Caco-2 (cell line): ENCODE data around the gene WNT16. TPM values are rescaled to one million over a fixed set of nuclear protein-coding genes. Genes with fewer than 3 reads are reported as not detected.

Source experiments
- BruUV-seq: library from RNA; stranded (reverse); fragments of 400-500 nt; replicated peaks from 2 replicates; lab custom pipeline; 2021; lab: Mats Ljungman, UMichigan
- CTCF ChIA-PET: fragments of 300-600 bp; sonication (Branson Sonifier 250); formaldehyde crosslinking; loops from one replicate; lab custom pipeline; 2022; ENCODE audit warnings: antibody characterized with exemption; lab: Charles Lee
- POLR2A ChIA-PET: fragments of 300-600 bp; sonication (Branson Sonifier 250); formaldehyde crosslinking; loops from one replicate; lab custom pipeline; 2022; ENCODE audit warnings: antibody characterized with exemption; lab: Charles Lee
- DNase-seq, 2 experiments: peaks; one replicate each; pipeline versions ENCODE4 v3.0.0 to v3.0.0-alpha.2; 2020 to 2022
- H3K27me3 ChIP-seq: replicated peaks from 2 replicates; pipeline ENCODE4 v1.6.0; 2011; ENCODE audit warnings: low read length; ENCODE audit not compliant: control insufficient read depth, insufficient read depth
- H3K36me3 ChIP-seq: 2 replicates; pipeline ENCODE4 v1.5.1; 2011; ENCODE audit warnings: low read length; ENCODE audit not compliant: control insufficient read depth, insufficient read depth
- H3K4me1 ChIP-seq: fragments of 250-450 bp; sonication (Bioruptor Pico); 2 replicates; pipeline ENCODE4 v1.5.1; 2020; ENCODE audit warnings: mild to moderate bottlenecking
- H3K4me3 ChIP-seq: 2 replicates; pipeline ENCODE4 v1.5.1; 2011; ENCODE audit warnings: low read depth, mild to moderate bottlenecking, control low read depth, low read length
- H3K9me3 ChIP-seq: fragments of 250-450 bp; sonication (Bioruptor Pico); 2 replicates; pipeline ENCODE4 v1.5.1; 2020; ENCODE audit warnings: mild to moderate bottlenecking, moderate library complexity
- H3K27ac Mint-ChIP-seq: one replicate; pipeline ENCODE4 v1.8.0; 2022; ENCODE audit warnings: mixed read lengths; ENCODE audit not compliant: unreplicated experiment
- H3K27me3 Mint-ChIP-seq: one replicate; pipeline ENCODE4 v1.8.0; 2022; ENCODE audit warnings: mixed read lengths; ENCODE audit not compliant: insufficient read depth, unreplicated experiment
- H3K36me3 Mint-ChIP-seq: one replicate; pipeline ENCODE4 v1.8.0; 2022; ENCODE audit warnings: mild to moderate bottlenecking, mixed read lengths; ENCODE audit not compliant: insufficient read depth, unreplicated experiment
- H3K4me1 Mint-ChIP-seq: one replicate; pipeline ENCODE4 v1.8.0; 2022; ENCODE audit warnings: low read depth, mixed read lengths; ENCODE audit not compliant: unreplicated experiment
- H3K4me3 Mint-ChIP-seq: one replicate; pipeline ENCODE4 v1.8.0; 2022; ENCODE audit warnings: mild to moderate bottlenecking, moderate library complexity, mixed read lengths; ENCODE audit not compliant: unreplicated experiment
- H3K9me3 Mint-ChIP-seq: one replicate; pipeline ENCODE4 v1.8.0; 2022; ENCODE audit warnings: mixed read lengths; ENCODE audit not compliant: unreplicated experiment
- intact Hi-C: fragments of 100-400 bp; cut with micrococcal nuclease; formaldehyde crosslinking; loops from one replicate; pipeline ENCODE4 v1.10.0; 2022; ENCODE audit not compliant: unreplicated experiment
- total RNA-seq: library from RNA; stranded (reverse); gene quantifications from 2 replicates; pipeline ENCODE4 v1.2.3, GENCODE V29; 2022
- TF ChIP-seq, protein P1 (sequence below), 2 experiments: fragments of 200-600 bp in 1 of 2; IDR thresholded peaks; 1 replicate in 1 of 2; 2 replicates in 1 of 2; pipeline versions ENCODE4 v1.5.1 to v1.8.0; 2011 to 2022; ENCODE audit warnings: antibody characterized with exemption in 1 of 2, control low read depth in 1 of 2, inconsistent platforms in 1 of 2, low read depth in 1 of 2, low read length in 1 of 2, mild to moderate bottlenecking in 1 of 2, moderate library complexity in 1 of 2; ENCODE audit not compliant: insufficient read depth in 1 of 2, severe bottlenecking in 1 of 2, unreplicated experiment in 1 of 2

Gene WNT16
- total RNA-seq, 1 experiment from 2014 or later, result not detected

DNA sequence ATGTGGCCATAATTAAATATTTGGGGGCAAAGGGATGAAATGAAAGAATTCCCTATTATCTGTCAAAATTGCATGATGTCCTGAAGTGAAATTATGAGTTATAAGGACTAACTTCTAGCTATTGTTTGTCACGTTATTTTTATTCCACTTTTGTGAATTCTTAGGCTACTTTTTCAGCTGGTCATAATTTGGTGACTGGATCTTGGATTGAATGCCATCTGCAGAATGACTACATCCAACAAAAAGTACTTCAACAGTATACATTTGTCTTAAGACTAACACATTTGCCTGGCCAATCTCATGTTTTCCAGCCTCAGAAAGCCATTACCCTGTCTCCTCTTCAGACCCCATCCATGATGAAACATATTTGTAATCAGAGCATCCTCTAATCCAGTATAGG lies 48.1 kb upstream of the WNT16 start:
- POLR2A ChIA-PET, result no interaction called here
- no peaks in the 10 kb centered on the region for H3K4me1 ChIP-seq
- BruUV-seq, result no TSS peak

DNA sequence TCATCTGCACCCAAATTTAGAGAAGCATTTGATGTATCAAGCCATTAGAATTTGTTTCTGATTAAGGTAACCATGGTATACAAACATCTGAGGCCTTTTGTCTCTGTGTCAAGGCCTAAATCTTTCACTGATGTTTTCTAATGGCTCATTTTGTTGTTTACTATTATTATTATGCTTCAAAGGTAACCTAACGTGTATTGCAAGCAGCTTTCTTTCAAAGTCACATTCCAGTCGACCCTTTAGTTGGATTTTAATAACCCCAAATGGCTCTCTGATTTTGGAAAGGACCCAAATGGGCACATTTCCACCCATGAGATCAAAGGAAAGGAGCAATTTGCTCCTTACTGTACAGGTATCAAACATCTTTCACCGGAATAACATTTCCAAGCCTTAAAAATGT lies 46.7 kb upstream of the WNT16 start:
- Mint-ChIP-seq H3K4me1 (no peaks in the 10 kb centered on the region), H3K9me3 (peaks cover 14% of the 10 kb centered on the region), H3K27ac (no peak overlapping the region), H3K27me3 (peaks cover 11% of the 10 kb centered on the region), H3K4me3 (no peak overlapping the region), H3K36me3 (no peaks in the 10 kb centered on the region)
- H3K4me3 ChIP-seq, result no peak overlapping the region
- no peaks in the 10 kb centered on the region for H3K27me3 ChIP-seq
- TF ChIP-seq, protein P1, sequence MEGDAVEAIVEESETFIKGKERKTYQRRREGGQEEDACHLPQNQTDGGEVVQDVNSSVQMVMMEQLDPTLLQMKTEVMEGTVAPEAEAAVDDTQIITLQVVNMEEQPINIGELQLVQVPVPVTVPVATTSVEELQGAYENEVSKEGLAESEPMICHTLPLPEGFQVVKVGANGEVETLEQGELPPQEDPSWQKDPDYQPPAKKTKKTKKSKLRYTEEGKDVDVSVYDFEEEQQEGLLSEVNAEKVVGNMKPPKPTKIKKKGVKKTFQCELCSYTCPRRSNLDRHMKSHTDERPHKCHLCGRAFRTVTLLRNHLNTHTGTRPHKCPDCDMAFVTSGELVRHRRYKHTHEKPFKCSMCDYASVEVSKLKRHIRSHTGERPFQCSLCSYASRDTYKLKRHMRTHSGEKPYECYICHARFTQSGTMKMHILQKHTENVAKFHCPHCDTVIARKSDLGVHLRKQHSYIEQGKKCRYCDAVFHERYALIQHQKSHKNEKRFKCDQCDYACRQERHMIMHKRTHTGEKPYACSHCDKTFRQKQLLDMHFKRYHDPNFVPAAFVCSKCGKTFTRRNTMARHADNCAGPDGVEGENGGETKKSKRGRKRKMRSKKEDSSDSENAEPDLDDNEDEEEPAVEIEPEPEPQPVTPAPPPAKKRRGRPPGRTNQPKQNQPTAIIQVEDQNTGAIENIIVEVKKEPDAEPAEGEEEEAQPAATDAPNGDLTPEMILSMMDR (IDR thresholded peaks at IDR 0.05; ENCODE audit: insufficient read depth in 1 of 2, low read depth in 1 of 2, low read length in 1 of 2, severe bottlenecking in 1 of 2, unreplicated experiment in 1 of 2), result no peak
- intact Hi-C loops, result no loop called here
- peaks cover 10% of the 10 kb centered on the region; the same call in 1 of the 2 replicates for H3K9me3 ChIP-seq
- H3K4me1 ChIP-seq, result no peaks in the 10 kb centered on the region
- ChIA-PET POLR2A (no interaction called here), CTCF (no interaction called here)
- DNase-seq, result no peak
- BruUV-seq, result no TSS peak
- no peaks in the 10 kb centered on the region for H3K36me3 ChIP-seq

More for the DNA sequence above, 48.1 kb upstream of the WNT16 start:
- H3K9me3 ChIP-seq, result peaks cover 13% of the 10 kb centered on the region; the same call in 1 of the 2 replicates
- H3K27ac Mint-ChIP-seq, result no peak overlapping the region
- TF ChIP-seq, protein P1 (IDR thresholded peaks at IDR 0.05; ENCODE audit: insufficient read depth in 1 of 2, low read depth in 1 of 2, low read length in 1 of 2, severe bottlenecking in 1 of 2, unreplicated experiment in 1 of 2), result no peak
- peaks cover 13% of the 10 kb centered on the region for H3K27me3 Mint-ChIP-seq
- H3K4me3 ChIP-seq, result no peak overlapping the region
- DNase-seq, result no peak
- no peaks in the 10 kb centered on the region for H3K27me3 ChIP-seq
- H3K4me3 Mint-ChIP-seq, result no peak overlapping the region
- H3K9me3 Mint-ChIP-seq, result peaks cover 9% of the 10 kb centered on the region
- no peaks in the 10 kb centered on the region for H3K4me1 Mint-ChIP-seq
- CTCF ChIA-PET, result no interaction called here
- intact Hi-C loops, result no loop called here
- no peaks in the 10 kb centered on the region for H3K36me3 ChIP-seq
- H3K36me3 Mint-ChIP-seq, result no peaks in the 10 kb centered on the region

- TF ChIP-seq, protein P1 (IDR thresholded peaks at IDR 0.05; ENCODE audit: insufficient read depth in 1 of 2, low read depth in 1 of 2, low read length in 1 of 2, severe bottlenecking in 1 of 2, unreplicated experiment in 1 of 2), result no peak
- CTCF ChIA-PET, result no interaction called here
- no peaks in the 10 kb centered on the region for H3K4me1 ChIP-seq
Measured at GRCh38 chr7:121285066-121285667, 43.6 kb upstream of the WNT16 start.

More at GRCh38 chr7:121285066-121285667, 43.6 kb upstream of the WNT16 start:
- POLR2A ChIA-PET, result no interaction called here
- Mint-ChIP-seq H3K36me3 (no peaks in the 10 kb centered on the region), H3K9me3 (peaks cover 14% of the 10 kb centered on the region), H3K27me3 (peaks cover 5% of the 10 kb centered on the region), H3K27ac (no peak overlapping the region), H3K4me1 (no peaks in the 10 kb centered on the region), H3K4me3 (no peak overlapping the region)
- BruUV-seq, result no TSS peak
- Histone ChIP-seq H3K4me3 (no peak overlapping the region), H3K9me3 (peaks cover 10% of the 10 kb centered on the region; the same call in 1 of the 2 replicates), H3K36me3 (no peaks in the 10 kb centered on the region), H3K27me3 (no peaks in the 10 kb centered on the region)
- DNase-seq, result no peak
- intact Hi-C loops, result no loop called here
